ENCODE data around the gene TBL3.

The TBL3 gene

DNA sequence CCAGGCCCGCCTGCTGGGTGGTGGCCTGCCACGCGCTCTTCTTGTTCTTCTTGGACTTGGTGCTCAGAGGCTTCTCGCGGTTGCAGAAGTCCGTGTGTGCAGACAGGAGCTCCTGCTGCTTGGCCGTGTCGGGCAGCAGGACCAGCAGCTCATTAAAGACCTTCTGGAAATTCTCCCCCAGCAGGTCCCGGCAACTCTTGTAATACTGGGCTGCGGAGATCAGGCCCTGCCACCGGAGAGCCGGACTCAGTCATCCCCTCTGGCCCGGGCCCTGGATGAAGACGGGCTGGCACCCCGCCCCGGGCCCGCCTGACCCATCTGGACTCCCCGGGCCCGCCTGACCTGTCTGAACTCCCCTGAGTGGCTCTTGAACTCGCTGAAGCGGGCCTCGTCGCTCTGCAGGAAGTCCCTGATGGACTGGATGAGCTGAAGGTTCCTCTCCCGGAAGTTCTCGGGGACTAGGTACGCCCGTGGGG is 26.5 kb downstream of the TBL3 start:
- no peaks in the 10 kb centered on the region for H3K9me3 ChIP-seq
- intact Hi-C loops (cut with DNase I; ENCODE audit: low total_unique reads), result no loop called here
- no peak overlapping the region for H3K27ac ChIP-seq
- no peaks in the 10 kb centered on the region for H3K27me3 ChIP-seq
- no peaks in the 10 kb centered on the region for H3K4me1 ChIP-seq
- H3K36me3 ChIP-seq, result peaks cover 57 to 68% (median 59%) of the 10 kb centered on the region in 3 donors
- H3K4me3 ChIP-seq, result no peak overlapping the region
- DNase-seq, result no peak
- no peak for TF ChIP-seq CTCF (IDR thresholded peaks at IDR 0.05)

- H3K27ac ChIP-seq, result no peak overlapping the region
- no peaks in the 10 kb centered on the region for H3K9me3 ChIP-seq
- H3K4me1 ChIP-seq, result peaks cover 0 to 7% (median 5%) of the 10 kb centered on the region in 4 donors
- intact Hi-C loops (cut with DNase I; ENCODE audit: low total_unique reads), result no loop called here
- peaks cover 59 to 71% (median 60%) of the 10 kb centered on the region in 3 donors for H3K36me3 ChIP-seq
- DNase-seq, result no peak
- TF ChIP-seq CTCF (IDR thresholded peaks at IDR 0.05), result no peak
- no peaks in the 10 kb centered on the region for H3K27me3 ChIP-seq
- H3K4me3 ChIP-seq, result no peak overlapping the region
Observed at GRCh38 chr16:1998852-1999801, 27.3 kb downstream of the TBL3 start.

GRCh38 chr16:1999866-2000514 is 28.1 kb downstream of the TBL3 start:
- DNase-seq, result no peak
- Histone ChIP-seq H3K27ac (no peak overlapping the region), H3K4me1 (peaks cover 0 to 15% (median 12%) of the 10 kb centered on the region in 4 donors), H3K27me3 (no peaks in the 10 kb centered on the region), H3K36me3 (peaks cover 59 to 71% (median 60%) of the 10 kb centered on the region in 3 donors), H3K4me3 (no peak overlapping the region), H3K9me3 (no peaks in the 10 kb centered on the region)
- intact Hi-C loops (cut with DNase I; ENCODE audit: low total_unique reads), result no loop called here
- TF ChIP-seq CTCF (IDR thresholded peaks at IDR 0.05), result no peak

- peaks cover 0 to 26% (median 22%) of the 10 kb centered on the region in 4 donors for H3K4me1 ChIP-seq
- no peak overlapping the region for H3K27ac ChIP-seq
- intact Hi-C loops (cut with DNase I; ENCODE audit: low total_unique reads), result no loop called here
- no peak overlapping the region for H3K4me3 ChIP-seq
- no peak for TF ChIP-seq CTCF (IDR thresholded peaks at IDR 0.05)
- peaks cover 59 to 75% (median 60%) of the 10 kb centered on the region in 3 donors for H3K36me3 ChIP-seq
- DNase-seq, result no peak
- H3K27me3 ChIP-seq, result no peaks in the 10 kb centered on the region
- H3K9me3 ChIP-seq, result no peaks in the 10 kb centered on the region
Observed at GRCh38 chr16:2001035-2001434, 29.2 kb downstream of the TBL3 start.

GRCh38 chr16:2001456-2002355 is 29.9 kb downstream of the TBL3 start:
- Histone ChIP-seq H3K27ac (no peak overlapping the region), H3K9me3 (no peaks in the 10 kb centered on the region), H3K4me3 (no peak overlapping the region), H3K27me3 (no peaks in the 10 kb centered on the region), H3K36me3 (peaks cover 59 to 74% (median 60%) of the 10 kb centered on the region in 3 donors), H3K4me1 (peaks cover 0 to 32% (median 27%) of the 10 kb centered on the region in 4 donors)
- no peak for DNase-seq
- TF ChIP-seq CTCF (IDR thresholded peaks at IDR 0.05), result no peak
- intact Hi-C loops (cut with DNase I; ENCODE audit: low total_unique reads), result no loop called here

Measured in tibial artery (tissue), 4 donors.